Effector memory CD4-positive, alpha-beta T cell (primary cell): ENCODE results near the gene PIP4K2A.
"Not testable (repeated sequence)": the region's sequence is repeated elsewhere in the genome, so short reads cannot be mapped to it uniquely, and the experiment has no call there.

Source experiments
- DNase-seq, 3 donors: peaks; one replicate each; pipeline ENCODE4 v3.0.0-alpha.2; 2020
- H3K27ac ChIP-seq: 2 replicates; pipeline ENCODE4 v1.7.0; 2013; ENCODE audit warnings: mild to moderate bottlenecking, low read length, moderate library complexity; ENCODE audit not compliant: insufficient read depth, poor library complexity, severe bottlenecking
- H3K27me3 ChIP-seq: replicated peaks from 2 replicates; pipeline ENCODE4 v1.7.0; 2013; ENCODE audit warnings: mild to moderate bottlenecking, low read length; ENCODE audit not compliant: insufficient read depth, control insufficient read depth, poor library complexity, severe bottlenecking
- H3K36me3 ChIP-seq: 2 replicates; pipeline ENCODE4 v1.7.0; 2013; ENCODE audit warnings: mild to moderate bottlenecking, low read length, moderate library complexity; ENCODE audit not compliant: control insufficient read depth, insufficient read depth
- H3K4me1 ChIP-seq: 2 replicates; pipeline ENCODE4 v1.7.0; 2013; ENCODE audit warnings: low read length, mild to moderate bottlenecking; ENCODE audit not compliant: control insufficient read depth, insufficient read depth, poor library complexity, severe bottlenecking
- H3K4me3 ChIP-seq: 2 replicates; pipeline ENCODE4 v1.7.0; 2013; ENCODE audit warnings: low read length, low read depth, mild to moderate bottlenecking; ENCODE audit not compliant: insufficient read depth, poor library complexity, severe bottlenecking
- H3K9me3 ChIP-seq: 2 replicates; pipeline ENCODE4 v1.7.0; 2013; ENCODE audit warnings: mild to moderate bottlenecking, low read length, moderate library complexity; ENCODE audit not compliant: control insufficient read depth

Gene PIP4K2A

DNA sequence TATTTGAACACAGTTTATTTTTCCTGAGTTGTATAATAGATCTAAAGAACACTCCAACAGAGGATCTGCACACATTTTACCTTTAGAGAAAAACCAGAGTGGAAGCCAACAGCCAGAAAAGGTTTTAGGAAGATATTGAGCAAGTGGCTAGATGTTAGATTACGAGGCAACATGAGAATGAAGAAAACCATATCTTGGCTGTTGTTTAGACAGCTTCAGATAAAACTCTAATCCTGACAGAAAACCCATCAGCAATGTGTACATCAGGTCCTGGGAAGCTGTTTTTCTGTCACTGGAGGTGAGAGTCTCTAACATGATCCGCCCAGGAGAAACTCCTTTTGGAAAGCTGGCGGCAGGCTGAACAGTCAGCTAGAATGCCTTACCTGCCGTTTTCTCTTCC, 209.6 kb downstream of the PIP4K2A start:
- no peaks in the 10 kb centered on the region for H3K4me1 ChIP-seq
- no peak overlapping the region for H3K4me3 ChIP-seq

DNA sequence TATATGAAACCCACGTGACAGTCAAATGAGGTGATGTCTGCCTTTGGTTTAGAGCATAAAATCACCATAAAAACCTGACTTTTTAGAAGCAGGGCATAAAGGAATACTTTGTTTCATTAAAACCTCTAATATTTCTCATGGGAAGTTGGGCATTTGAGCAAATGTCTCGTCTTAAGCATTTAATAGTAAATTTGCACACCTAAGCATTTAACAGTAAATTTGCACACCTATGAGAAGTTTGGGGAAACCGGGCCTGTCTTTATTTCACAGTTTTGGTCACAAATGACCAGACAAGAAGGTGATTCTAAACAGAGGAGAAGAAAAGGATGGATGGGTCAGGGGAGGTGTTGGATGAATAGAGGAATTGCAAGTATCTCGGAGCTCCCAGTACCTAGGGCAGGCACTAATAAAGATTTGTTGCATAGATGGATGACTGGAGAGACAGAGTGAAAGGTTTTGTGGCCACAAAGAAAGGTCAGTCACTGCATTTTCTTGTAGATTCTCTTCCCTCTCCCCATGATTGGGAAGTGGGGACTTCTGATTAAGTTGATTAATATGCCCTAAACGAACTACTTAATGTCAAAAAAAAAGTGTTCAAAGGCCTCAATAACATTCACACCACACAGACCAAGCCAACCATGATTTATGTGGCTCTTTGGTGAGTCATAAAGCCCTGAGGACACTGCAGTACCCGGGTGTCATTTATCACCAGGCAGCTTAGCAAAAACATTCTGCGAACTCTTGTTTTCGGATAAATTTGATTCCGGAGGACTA, 210.9 kb downstream of the PIP4K2A start:
- H3K27me3 ChIP-seq: no peaks in the 10 kb centered on the region
- H3K36me3 ChIP-seq: no peaks in the 10 kb centered on the region
- no peaks in the 10 kb centered on the region for H3K4me1 ChIP-seq
- no peak overlapping the region for H3K4me3 ChIP-seq
- H3K27ac ChIP-seq: no peak overlapping the region
- no peaks in the 10 kb centered on the region for H3K9me3 ChIP-seq
- DNase-seq: no peak

More for the DNA sequence above, 209.6 kb downstream of the PIP4K2A start:
- DNase-seq: no peak
- Histone ChIP-seq H3K36me3 (no peaks in the 10 kb centered on the region), H3K9me3 (no peaks in the 10 kb centered on the region), H3K27ac (no peak overlapping the region), H3K27me3 (no peaks in the 10 kb centered on the region)

DNA sequence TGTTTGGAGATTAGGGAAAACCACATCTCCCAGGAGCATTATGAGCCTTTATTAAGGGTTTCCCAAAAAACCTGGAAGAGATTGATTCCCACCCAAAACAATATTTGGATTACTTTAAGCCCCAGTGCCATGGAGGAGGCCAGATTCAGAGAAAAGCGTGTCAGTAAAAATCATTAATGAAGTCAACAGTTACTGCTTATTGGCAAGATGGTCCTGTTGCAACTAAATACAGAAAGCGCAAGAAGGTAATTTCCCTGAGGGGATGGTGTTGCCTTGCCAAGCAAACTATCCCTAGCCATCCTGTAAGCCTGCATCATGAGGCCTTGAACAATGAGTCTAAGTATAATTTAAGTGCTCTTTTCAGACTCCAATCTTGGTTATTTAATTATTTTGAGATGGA, 212.5 kb downstream of the PIP4K2A start:
- DNase-seq: no peak
- H3K4me1 ChIP-seq: no peaks in the 10 kb centered on the region
- H3K36me3 ChIP-seq: no peaks in the 10 kb centered on the region
- H3K27ac ChIP-seq: no peak overlapping the region
- no peaks in the 10 kb centered on the region for H3K9me3 ChIP-seq
- H3K27me3 ChIP-seq: no peaks in the 10 kb centered on the region
- H3K4me3 ChIP-seq: no peak overlapping the region

DNA sequence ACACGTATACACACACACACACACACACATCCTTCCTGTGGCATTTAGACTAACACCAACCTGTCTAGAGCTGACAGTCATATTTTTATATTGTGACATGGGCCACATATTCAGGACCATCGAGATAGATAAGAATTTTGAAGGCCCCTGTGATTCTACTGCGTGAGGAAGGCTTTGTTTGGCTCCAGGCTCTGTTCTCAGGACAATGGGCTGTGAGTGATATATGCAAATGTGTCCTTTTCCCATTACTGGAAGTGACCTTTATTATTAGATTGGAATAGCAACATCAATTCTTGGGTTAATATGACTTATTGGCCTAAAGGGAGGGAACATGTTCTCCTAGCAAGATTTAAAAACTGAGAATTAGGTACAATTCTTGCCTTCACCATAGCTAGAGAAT, 213.0 kb downstream of the PIP4K2A start:
- no peak for DNase-seq
- no peak overlapping the region for H3K27ac ChIP-seq
- no peaks in the 10 kb centered on the region for H3K4me1 ChIP-seq
- no peak overlapping the region for H3K4me3 ChIP-seq
- no peaks in the 10 kb centered on the region for H3K27me3 ChIP-seq
- H3K36me3 ChIP-seq: no peaks in the 10 kb centered on the region
- H3K9me3 ChIP-seq: no peaks in the 10 kb centered on the region

DNA sequence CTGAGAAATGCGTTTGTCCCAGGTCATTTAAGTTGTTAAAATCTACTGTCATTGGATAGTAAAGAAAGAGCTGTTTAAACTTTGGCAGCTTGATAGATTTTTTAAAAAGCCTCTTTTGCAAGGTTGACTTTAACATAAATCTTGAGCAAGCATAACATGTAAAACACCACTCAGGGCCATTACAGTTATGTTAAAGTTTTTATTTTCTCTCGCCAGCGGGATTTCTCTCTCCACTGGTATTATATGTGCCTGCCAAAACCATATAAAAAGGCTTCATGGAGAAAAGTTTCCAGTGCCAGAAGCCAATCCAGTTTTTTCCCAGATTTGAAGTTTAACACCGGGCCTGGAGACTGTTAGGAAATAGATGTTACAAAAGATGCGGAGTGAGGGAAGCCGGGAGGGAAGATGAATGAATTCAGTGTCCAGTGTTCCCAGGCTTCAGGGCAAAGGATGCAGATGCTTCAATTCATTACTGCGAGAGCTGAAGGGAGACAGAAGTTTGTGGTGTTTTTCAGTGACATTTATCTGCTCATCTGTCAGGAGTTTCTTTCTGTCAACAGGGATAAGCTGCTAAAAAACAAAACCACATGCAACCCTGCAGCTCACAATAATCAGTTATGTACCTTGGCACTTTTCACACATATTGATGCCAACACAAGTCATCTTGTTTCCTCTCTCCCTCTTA, 213.6 kb downstream of the PIP4K2A start:
- DNase-seq: no peak
- H3K36me3 ChIP-seq: no peaks in the 10 kb centered on the region
- no peaks in the 10 kb centered on the region for H3K4me1 ChIP-seq
- H3K9me3 ChIP-seq: no peaks in the 10 kb centered on the region
- no peak overlapping the region for H3K27ac ChIP-seq
- no peaks in the 10 kb centered on the region for H3K27me3 ChIP-seq
- H3K4me3 ChIP-seq: no peak overlapping the region

DNA sequence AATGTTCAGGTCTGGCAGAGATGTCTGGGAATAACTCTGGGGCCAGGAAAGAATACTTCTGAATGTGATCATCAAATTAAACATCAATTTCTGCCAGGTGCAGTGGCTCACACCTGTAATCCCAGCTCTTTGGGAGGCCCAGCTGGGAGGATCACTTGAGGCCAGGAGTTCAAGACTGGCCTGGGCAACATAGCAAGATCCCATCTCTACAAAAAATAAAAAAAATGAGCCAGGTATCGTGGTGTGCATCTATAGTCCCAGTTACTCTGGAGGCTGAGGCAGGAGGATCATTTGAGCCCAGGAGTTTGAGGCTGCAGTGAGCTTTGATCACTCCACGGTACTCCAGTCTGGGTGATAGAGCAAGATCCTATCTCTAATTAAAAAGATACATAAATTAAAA, 214.4 kb downstream of the PIP4K2A start:
- H3K36me3 ChIP-seq, H3K9me3 ChIP-seq, H3K4me3 ChIP-seq, H3K27me3 ChIP-seq, H3K4me1 ChIP-seq, DNase-seq, H3K27ac ChIP-seq: not testable (repeated sequence)

DNA sequence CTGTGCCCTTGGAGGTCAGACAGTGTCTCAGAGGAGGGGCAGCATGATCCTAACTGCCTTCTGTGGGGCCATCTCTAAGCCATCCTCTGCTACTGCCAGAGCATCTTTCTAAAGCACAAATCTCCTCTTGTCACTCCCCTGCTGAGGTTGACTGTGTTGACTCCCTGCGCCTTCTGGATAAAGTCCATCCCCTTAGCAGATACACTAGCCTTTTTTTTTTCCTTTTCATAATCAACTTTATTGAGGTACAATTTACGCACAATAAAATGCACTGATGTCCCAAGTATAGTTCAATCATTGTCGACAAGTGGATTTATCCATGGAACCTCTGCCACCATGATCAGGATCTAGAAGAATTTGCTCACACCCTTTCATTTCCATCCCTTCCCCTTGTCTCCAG, 219.0 kb downstream of the PIP4K2A start:
- Histone ChIP-seq H3K36me3 (no peaks in the 10 kb centered on the region), H3K27me3 (no peaks in the 10 kb centered on the region), H3K4me1 (peaks cover 10% of the 10 kb centered on the region), H3K27ac (no peak overlapping the region), H3K4me3 (no peak overlapping the region), H3K9me3 (no peaks in the 10 kb centered on the region)
- no peak for DNase-seq

DNA sequence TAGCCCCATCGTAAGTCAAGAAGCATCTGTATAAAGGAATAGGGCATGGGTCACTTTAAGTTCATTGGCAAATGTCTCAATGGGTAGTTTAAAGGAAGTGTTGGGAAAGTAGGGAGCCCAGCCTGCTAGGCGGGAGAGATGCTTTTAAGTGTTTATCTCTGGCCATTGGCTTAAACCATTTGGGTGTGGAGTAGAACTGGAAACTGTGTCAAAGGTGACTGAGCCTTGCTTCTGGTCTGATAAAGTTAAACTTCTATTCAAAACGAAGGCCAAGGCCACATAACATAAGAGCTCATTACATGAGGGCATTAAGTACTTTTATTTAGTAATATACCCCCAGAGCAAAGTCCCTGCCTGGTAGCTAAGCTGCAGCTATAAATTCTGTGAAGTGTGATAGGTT, 220.4 kb downstream of the PIP4K2A start:
- no peak for DNase-seq
- H3K4me3 ChIP-seq: no peak overlapping the region
- H3K27me3 ChIP-seq: no peaks in the 10 kb centered on the region
- H3K4me1 ChIP-seq: peaks cover 10% of the 10 kb centered on the region
- H3K9me3 ChIP-seq: no peaks in the 10 kb centered on the region
- no peak overlapping the region for H3K27ac ChIP-seq
- no peaks in the 10 kb centered on the region for H3K36me3 ChIP-seq

DNA sequence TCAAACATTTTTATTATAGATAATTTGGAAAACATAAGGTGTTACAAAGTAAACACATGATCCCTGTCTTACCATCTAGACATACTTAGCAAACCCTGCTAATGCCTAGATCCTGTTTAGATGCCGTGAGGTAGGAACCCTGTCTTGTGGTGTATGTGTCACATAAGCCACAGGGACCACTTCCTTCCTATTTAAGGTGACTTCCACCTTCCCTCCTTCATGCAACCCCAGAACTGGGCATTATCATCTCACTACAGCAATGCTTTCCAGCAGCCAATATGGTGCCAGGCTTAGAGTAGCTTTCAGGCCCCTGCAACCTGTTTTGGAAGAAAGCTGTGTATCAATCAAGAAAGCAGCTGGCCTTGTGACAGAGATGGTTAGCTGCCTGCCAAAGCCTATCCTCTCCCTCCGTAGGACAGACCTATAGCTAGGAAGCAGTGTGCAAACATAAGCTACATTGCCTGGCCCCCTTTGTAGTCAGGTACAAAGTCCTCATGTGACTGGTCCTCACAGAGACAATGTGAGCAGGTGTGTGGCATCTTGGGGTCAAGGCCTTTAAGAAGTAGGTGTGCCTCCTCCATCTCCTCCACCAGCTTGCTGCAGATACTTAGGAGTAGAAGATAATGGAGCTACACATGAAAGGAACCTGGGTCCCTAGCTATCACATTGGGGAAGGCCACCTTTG, 222.3 kb downstream of the PIP4K2A start:
- no peak overlapping the region for H3K27ac ChIP-seq
- H3K27me3 ChIP-seq: no peaks in the 10 kb centered on the region
- H3K4me3 ChIP-seq: no peak overlapping the region
- no peaks in the 10 kb centered on the region for H3K36me3 ChIP-seq
- no peaks in the 10 kb centered on the region for H3K9me3 ChIP-seq
- peaks cover 10% of the 10 kb centered on the region for H3K4me1 ChIP-seq
- peak in 1 of 3 donors; percentile 6 for DNase-seq

DNA sequence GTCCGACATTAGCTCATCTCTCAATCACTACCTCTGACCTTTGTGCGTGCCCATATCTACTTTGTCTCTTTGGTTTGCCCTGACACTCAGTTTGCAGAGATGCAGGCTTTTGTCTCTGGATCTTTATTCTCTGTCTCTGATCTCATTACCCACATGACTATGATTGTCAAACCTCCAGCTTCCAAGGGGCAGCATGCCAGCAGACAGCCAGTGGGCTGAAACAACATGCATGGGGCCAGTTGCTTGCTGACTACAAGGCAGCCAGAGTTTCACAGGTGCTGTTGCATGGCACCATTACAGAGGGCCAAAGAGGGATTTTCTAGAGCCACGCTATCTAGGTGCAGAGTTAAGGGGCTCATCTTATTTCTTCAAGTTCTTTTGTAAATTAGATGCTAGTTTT, 222.9 kb downstream of the PIP4K2A start:
- no peak overlapping the region for H3K27ac ChIP-seq
- no peak overlapping the region for H3K4me3 ChIP-seq
- H3K4me1 ChIP-seq: peaks cover 10% of the 10 kb centered on the region
- no peaks in the 10 kb centered on the region for H3K27me3 ChIP-seq
- no peaks in the 10 kb centered on the region for H3K9me3 ChIP-seq
- H3K36me3 ChIP-seq: no peaks in the 10 kb centered on the region
- no peak for DNase-seq
